GM19043 (cell line): ENCODE results near the gene ZNF397.

Experiments used
- ATAC-seq: cut with Tn5 transposase; IDR thresholded peaks from one replicate; pipeline ENCODE4 v1.9.1; 2021; ENCODE audit warnings: low read depth; ENCODE audit not compliant: unreplicated experiment

ZNF397 gene

DNA sequence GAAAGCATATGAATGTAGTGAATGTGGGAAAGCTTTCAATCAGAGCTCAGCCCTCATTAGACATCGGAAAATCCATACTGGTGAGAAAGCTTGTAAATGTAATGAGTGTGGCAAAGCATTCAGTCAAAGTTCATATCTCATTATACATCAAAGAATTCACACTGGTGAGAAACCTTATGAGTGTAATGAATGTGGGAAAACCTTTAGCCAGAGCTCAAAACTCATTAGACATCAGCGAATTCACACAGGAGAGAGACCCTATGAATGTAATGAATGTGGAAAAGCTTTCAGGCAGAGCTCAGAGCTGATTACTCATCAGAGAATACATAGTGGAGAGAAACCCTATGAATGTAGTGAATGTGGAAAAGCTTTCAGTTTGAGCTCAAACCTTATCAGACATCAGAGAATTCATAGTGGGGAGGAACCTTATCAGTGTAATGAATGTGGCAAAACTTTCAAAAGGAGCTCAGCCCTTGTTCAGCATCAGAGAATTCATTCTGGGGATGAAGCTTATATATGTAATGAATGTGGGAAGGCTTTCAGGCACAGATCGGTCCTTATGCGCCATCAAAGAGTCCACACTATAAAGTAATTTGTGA, 5.0 kb downstream of the ZNF397 start:
- no peak for ATAC-seq

DNA sequence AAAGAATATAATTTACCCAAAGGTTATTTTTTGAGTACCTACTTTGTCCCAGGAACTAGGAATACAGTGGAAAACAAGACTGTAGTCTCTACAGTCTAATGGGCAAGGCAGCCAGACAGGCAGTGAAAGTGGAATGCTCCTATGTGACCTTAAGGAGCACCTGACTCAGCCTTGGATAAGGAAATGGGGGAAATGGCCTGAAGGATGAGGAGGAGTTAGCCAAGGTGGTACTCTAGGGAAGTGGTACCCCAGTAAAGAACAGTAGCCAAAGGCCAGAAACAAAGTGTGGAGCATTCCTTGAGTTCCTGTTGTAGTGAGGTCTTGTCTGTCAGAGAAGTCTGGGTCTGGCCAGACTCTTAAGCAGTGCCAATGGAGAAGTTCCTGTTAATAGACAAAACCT, 6.0 kb downstream of the ZNF397 start:
- ATAC-seq: no peak

GRCh38 chr18:35247412-35248249, 6.8 kb downstream of the ZNF397 start:
- no peak for ATAC-seq

DNA sequence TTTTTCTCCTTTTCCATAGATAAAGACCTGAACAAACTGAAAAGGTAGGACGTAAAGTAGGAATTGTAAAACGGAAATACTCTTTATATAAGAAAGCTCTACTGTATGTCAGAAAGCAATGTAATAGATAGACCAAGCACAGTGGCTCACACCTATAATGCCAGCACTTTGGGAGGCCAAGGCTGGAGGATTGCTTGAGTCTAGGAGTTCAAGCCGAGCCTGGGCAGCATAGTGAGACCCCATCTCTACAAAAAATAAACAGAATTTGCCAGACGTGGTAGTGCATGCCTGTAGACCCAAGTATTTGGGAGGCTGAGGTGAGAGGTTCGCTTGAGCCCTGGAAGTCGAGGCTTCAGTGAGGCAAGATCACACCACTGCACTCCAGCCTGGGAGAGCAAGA, 7.6 kb downstream of the ZNF397 start:
- ATAC-seq: no peak

- ATAC-seq: no peak
Observed at GRCh38 chr18:35252466-35252865, 11.6 kb downstream of the ZNF397 start.

- ATAC-seq: no peak
Observed at GRCh38 chr18:35253655-35254287, 12.9 kb downstream of the ZNF397 start.

DNA sequence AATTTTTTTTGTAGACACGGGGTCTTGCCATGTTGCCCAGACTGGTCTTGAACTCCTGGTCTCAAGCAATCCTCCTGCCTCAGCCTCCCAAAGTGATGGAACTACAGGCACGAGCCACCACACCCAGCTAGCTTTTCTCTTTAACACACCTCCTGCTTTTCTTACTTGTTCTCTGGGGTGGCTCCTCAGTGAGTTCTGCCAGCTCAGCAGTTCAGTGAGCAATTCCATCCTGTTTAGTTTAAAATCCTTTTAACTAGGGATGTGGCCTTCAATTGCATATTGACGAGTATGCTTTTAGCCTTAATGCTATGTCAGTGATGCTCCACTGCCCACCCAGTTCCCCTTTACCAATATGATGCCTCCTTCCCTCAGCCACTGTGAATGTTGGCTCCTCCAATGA, 16.1 kb downstream of the ZNF397 start:
- ATAC-seq: no peak

- ATAC-seq: no peak
Observed at GRCh38 chr18:35264409-35264808, 23.6 kb downstream of the ZNF397 start.

DNA sequence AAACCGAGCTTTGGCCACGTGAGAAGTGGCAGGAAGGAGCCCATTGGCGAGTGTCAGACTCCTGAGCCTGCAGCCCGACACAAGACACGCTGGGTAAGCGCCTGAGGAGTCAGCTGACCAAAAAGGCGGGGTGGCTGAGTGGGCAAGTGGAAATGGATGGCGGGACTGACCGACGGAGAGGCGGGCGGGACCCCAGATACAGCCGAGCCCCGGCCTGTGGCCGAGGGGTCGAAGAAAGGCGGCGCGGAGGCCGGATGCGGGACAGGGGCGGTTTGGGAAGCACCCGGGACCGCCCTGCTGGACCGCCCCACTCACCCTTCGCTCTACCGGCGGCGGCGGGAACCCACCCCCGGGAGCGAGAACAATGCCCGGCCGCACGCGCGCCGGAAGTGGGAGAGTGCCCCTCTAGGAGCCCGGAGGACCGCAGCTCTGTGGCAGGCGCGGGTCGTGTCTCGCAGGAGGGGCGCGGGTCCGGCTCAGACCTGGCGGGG, 26.4 kb downstream of the ZNF397 start:
- ATAC-seq: peak; percentile 50

- ATAC-seq: no peak
Observed at GRCh38 chr18:35267809-35268208, 27.0 kb downstream of the ZNF397 start.

GRCh38 chr18:35268821-35269220, 28.0 kb downstream of the ZNF397 start:
- no peak for ATAC-seq

- no peak for ATAC-seq
Observed at GRCh38 chr18:35271656-35272055, 30.8 kb downstream of the ZNF397 start.

GRCh38 chr18:35276267-35276666, 35.4 kb downstream of the ZNF397 start:
- no peak for ATAC-seq

DNA sequence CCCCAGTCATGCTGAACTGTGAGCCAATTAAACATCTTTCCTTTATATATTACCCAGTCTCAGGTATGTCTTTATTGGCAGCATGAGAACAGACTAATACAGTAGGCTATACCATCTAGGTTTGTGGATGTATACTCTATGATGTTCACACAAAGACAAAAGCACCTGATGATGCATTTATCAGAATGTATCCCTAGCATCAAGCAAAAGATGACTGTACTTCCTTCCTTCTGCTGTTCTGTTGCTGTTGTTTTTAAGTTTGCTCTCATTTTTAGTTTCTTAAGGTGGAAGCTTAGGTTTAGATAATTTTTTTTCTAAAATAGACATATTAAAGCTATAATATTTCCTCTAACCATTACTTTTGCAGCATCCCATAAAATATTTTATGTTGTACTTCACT, 36.8 kb downstream of the ZNF397 start:
- ATAC-seq: no peak

DNA sequence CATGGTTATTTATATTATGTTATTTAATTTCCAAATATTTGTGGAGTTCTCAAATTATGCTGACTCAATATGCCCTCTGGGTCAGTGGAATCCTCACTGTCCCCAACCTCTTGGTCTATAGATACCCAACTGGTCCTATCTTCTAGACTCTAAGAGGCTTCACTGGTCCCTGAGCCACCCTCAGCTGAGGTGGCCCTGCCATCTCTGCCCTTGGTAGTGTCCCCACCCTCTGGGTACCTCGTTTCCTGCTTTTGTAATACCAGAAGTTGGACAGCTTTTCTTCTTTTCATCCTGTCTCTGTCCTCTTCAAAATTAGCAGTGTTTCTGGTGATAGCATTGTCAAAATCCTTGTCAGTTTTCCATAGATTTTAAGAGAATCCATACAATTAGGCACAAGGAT, 37.3 kb downstream of the ZNF397 start:
- ATAC-seq: no peak

GRCh38 chr18:35278969-35279368, 38.1 kb downstream of the ZNF397 start:
- ATAC-seq: no peak

GRCh38 chr18:35282353-35282752, 41.5 kb downstream of the ZNF397 start:
- ATAC-seq: no peak

- ATAC-seq: no peak
Observed at GRCh38 chr18:35283923-35284794, 43.3 kb downstream of the ZNF397 start.

DNA sequence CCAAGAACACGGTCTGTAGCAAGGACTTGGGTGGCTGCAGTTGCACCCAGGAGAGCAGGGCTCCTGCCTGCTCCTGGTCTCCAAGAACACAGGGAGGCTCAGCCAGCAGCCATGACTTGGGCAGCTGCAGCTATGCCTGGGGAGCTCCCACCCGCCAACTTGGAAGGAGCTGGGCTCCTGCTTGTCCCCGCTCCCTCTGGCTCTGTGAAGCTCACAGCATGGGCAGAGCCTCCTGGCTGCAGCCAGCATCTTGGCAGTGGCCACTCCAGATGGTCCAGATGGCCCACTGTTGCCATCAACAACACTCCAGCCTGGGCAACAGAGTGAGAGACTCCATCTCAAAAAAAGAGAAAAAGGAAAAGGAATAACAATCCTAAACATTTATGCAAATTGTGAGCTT, 44.0 kb downstream of the ZNF397 start:
- no peak for ATAC-seq

- ATAC-seq: no peak
Observed at GRCh38 chr18:35289293-35289692, 48.5 kb downstream of the ZNF397 start.

GRCh38 chr18:35289727-35290093, 48.9 kb downstream of the ZNF397 start:
- peak; percentile 29 for ATAC-seq
